Measurements from ENCODE around the gene TIMD4.
A peak's percentile ranks its signal among the peaks of the same experiment; 100 is the strongest.

Gene TIMD4

DNA sequence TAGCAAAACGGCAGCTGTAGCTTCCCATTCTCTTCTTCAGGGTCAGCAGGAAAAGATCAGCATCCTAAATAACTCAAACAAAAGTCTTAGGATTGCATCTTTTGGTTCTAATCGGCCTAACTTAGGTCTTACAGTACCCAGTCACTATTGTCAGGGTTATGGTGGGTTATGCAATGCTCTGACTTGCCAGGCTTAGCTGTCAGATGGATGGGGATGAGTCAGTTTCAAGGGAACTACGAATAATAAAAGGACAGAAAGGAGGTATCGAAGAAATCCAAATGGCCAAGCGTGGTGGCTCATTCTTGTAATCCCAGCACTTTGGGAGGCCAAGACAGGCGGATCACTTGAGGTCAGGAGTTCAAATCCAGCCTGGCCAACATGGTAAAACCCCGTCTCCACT is 66.5 kb downstream of the TIMD4 start:
- TF ChIP-seq, protein P1, sequence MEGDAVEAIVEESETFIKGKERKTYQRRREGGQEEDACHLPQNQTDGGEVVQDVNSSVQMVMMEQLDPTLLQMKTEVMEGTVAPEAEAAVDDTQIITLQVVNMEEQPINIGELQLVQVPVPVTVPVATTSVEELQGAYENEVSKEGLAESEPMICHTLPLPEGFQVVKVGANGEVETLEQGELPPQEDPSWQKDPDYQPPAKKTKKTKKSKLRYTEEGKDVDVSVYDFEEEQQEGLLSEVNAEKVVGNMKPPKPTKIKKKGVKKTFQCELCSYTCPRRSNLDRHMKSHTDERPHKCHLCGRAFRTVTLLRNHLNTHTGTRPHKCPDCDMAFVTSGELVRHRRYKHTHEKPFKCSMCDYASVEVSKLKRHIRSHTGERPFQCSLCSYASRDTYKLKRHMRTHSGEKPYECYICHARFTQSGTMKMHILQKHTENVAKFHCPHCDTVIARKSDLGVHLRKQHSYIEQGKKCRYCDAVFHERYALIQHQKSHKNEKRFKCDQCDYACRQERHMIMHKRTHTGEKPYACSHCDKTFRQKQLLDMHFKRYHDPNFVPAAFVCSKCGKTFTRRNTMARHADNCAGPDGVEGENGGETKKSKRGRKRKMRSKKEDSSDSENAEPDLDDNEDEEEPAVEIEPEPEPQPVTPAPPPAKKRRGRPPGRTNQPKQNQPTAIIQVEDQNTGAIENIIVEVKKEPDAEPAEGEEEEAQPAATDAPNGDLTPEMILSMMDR (conservative IDR thresholded peaks at IDR 0.05; ENCODE audit: low read depth), result no peak
- CTCF ChIA-PET, result interaction anchor here (0.5 kb wide), 1 partner anchor 1464 kb away, joined by 4 read pairs; no protein-coding TSS in a partner anchor
- no peak overlapping the region for H3K27ac ChIP-seq
- POLR2A ChIA-PET (ENCODE audit: low non-redundant PET), result no interaction called here
- peak; percentile 34 for DNase-seq (ENCODE audit: low spot score)

DNA sequence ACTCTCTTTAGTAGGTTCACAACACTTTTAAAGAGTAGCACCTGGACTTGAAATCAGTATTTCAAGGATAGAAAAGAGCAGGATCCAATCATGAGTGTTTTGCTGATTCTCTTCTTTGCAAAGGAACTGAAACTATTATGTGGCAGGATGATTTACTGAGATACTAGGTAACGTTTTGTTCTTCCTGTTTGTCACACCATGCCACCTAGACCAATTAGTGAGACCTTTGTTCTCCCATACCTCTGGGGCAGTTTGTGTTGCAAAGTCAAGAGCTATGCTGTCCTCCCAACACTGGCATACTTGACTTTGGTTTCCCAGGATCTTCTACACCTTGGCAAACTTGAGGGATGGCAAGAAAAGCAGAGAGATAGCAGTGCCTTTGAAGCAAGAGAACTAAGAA is 69.5 kb downstream of the TIMD4 start:
- TF ChIP-seq, protein P1 (conservative IDR thresholded peaks at IDR 0.05; ENCODE audit: low read depth), result no peak
- DNase-seq (ENCODE audit: low spot score), result no peak
- CTCF ChIA-PET, result no interaction called here
- POLR2A ChIA-PET (ENCODE audit: low non-redundant PET), result no interaction called here
- H3K27ac ChIP-seq, result no peak overlapping the region

DNA sequence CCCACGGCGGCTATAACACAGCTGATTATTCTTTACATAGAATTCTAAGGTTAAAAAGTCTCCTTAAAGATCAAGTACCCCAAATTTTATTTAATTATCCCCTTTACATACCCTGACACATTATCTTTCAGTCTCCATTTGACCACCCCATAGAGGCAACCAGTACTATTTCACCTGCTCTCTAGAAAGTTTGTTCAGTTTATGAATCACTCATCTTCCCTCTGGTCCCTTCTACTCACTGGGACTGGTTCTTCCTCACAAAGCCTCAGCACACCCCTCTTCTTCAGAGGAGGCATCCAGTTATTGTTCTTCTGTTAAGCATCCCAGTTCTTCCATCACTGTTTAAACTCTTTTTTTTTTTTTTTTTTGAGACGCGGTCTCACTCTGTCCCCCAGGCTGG is 70.2 kb downstream of the TIMD4 start:
- no peak overlapping the region for H3K27ac ChIP-seq
- TF ChIP-seq, protein P1 (conservative IDR thresholded peaks at IDR 0.05; ENCODE audit: low read depth), result no peak
- ChIA-PET CTCF (interaction anchor here (0.7 kb wide), 1 partner anchor 810 kb away, joined by 3 read pairs; no protein-coding TSS in a partner anchor), POLR2A (ENCODE audit: low non-redundant PET) (no interaction called here)
- DNase-seq (ENCODE audit: low spot score), result no peak

DNA sequence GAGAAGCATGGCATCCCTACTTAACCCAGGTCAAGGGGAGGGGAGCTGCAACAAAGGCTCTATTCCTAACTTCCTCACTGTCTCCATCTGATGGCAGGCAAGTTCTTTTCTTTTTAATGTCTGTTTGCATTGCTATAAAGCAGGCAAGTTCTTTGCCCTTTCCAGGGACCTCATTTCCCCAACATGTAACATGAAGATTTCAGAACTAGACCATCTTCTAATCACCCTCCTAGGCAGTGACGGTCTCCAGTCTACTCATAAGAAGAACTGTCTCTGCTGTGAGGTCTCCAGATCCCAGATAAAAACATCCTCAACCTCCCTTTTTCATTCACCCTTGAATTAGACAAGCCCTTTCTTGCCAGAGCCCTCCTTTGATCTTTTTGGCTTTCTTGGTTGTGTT is 70.8 kb downstream of the TIMD4 start:
- no peak overlapping the region for H3K27ac ChIP-seq
- TF ChIP-seq, protein P1 (conservative IDR thresholded peaks at IDR 0.05; ENCODE audit: low read depth), result no peak
- ChIA-PET POLR2A (ENCODE audit: low non-redundant PET) (no interaction called here), CTCF (interaction anchor here (0.7 kb wide), 1 partner anchor 811 kb away, joined by 3 read pairs; no protein-coding TSS in a partner anchor)
- DNase-seq (ENCODE audit: low spot score), result no peak

DNA sequence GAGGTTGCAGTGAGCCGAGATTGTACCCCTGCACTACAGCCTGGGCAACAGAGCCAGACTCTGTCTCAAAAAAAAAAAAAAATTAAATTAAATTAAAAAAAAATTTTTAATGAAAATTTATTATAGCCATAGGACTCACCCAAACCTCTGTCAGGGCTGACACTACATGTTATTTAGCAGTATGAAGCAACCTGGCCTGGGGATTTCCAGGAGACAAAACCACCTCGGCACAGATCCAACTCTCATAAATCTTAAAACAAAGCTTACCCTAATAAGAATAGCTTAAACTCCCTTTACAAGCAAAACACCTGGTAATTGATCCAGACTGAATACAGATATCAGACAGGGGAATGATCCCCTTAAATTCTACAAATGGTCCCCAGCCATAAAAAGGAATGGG is 74.5 kb downstream of the TIMD4 start:
- no peak for DNase-seq (ENCODE audit: low spot score)
- POLR2A ChIA-PET (ENCODE audit: low non-redundant PET), result no interaction called here
- no peak overlapping the region for H3K27ac ChIP-seq
- TF ChIP-seq, protein P1 (conservative IDR thresholded peaks at IDR 0.05; ENCODE audit: low read depth), result no peak
- CTCF ChIA-PET, result no interaction called here

DNA sequence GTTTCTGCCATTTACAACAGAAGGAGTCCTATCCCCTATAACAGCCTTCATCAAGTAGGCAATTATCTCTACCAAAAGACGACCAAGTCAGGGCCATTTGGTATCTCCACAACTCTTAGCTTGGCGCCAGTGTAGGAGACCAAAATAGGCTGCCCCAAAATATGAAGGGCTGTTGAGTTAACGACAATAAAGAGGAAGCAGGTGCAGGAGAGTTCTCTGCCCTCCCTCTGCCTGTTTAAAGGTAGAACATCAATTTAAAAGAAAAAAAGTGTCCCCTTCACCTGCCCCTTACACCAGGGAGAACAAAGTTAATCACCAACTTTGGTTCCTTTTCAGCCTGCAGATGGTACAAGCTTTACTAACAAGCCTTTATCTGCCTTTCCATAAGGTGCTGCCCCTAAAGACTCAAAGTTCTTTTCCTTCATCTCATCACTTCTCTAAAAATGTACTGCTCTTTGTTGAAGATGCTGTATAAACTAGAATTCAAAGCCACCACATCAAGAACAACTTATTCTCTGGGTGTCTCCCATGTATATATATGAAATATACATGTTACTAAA is 79.6 kb downstream of the TIMD4 start:
- ChIA-PET CTCF (interaction anchor here (0.6 kb wide), 1 partner anchor 65 kb away, joined by 3 read pairs; no protein-coding TSS in a partner anchor), POLR2A (ENCODE audit: low non-redundant PET) (no interaction called here)
- DNase-seq (ENCODE audit: low spot score), result no peak

More for the DNA sequence above, 79.6 kb downstream of the TIMD4 start:
- H3K27ac ChIP-seq, result no peak overlapping the region
- TF ChIP-seq, protein P1 (conservative IDR thresholded peaks at IDR 0.05; ENCODE audit: low read depth), result no peak

Data from RWPE1 (cell line).